ENCODE results near the gene EHMT1. TPM values are rescaled to one million over a fixed set of nuclear protein-coding genes. Genes with fewer than 3 reads are reported as not detected.
A peak's percentile ranks its signal among the peaks of the same experiment; 100 is the strongest.

The EHMT1 gene
- total and polyA plus RNA-seq, 2 of the 13 experiments (the other 11 are each of a cell fraction or from before 2014, with no cell fraction given), result 23.0 to 27.1 TPM

DNA sequence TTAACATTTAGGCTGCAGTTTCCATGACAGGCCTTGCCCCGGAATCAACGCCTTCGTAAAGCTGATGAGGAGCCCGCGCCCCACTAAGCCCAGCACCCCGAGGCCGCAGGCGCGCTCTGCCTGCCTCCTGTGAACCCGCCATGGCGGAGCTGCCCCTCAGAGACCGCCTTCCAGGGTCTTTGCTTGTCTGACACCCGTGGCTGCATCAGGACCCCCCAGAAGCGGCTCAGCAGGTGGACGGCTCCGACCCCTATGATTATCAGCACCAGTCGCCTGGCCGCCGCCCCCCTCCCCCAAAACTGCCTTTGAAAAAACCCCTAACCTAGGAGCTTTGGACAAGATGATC, 39.6 kb upstream of the EHMT1 start:
- Histone ChIP-seq H3K4me3 (replicated peaks in 1 of 3; ENCODE audit: insufficient read depth in 1 of 3, low read depth in 2 of 3, low read length in 3 of 3) (peak overlapping the region; percentile 58 to 98 (median 70)), H3K9me3 (ENCODE audit: low read length) (no peaks in the 10 kb centered on the region), H2AFZ (ENCODE audit: low read length) (no peak overlapping the region), H3K4me2 (ENCODE audit: low read depth, low read length) (peak overlapping the region; percentile 70), H3K36me3 (replicated peaks in 1 of 2; ENCODE audit: control insufficient read depth in 1 of 2, insufficient read depth in 2 of 2, low read length in 2 of 2) (peaks cover 16 to 51% of the 10 kb centered on the region in 2 experiments; a peak in 4 of 5 replicates), H4K20me1 (ENCODE audit: insufficient read depth, low read length) (no peaks in the 10 kb centered on the region; the same call in 1 of the 2 replicates), H3K27me3 (ENCODE audit: control insufficient read depth in 1 of 2, insufficient read depth in 2 of 2, low read length in 2 of 2) (no peaks in the 10 kb centered on the region), H3K4me1 (ENCODE audit: insufficient read depth, low read length) (peaks cover 30% of the 10 kb centered on the region), H3K79me2 (ENCODE audit: insufficient read depth, low read length) (peaks cover 24% of the 10 kb centered on the region), H3K27ac (ENCODE audit: extremely low read length, insufficient read depth, low read length) (peak overlapping the region; percentile 86), H3K9ac (ENCODE audit: insufficient read depth, low read depth, low read length) (peak overlapping the region; percentile 92)
- ChIA-PET POLR2A (interaction anchor here (1.2 to 2.1 kb wide), 4 partner anchors 9 to 27 kb away, joined by 4 to 8 read pairs (median 7); partner anchors contain the start of genes MRPL41 and ZMYND19), CTCF (ENCODE audit: low intra/inter-chr PET ratio, low total read pairs) (interaction anchor here (1.6 kb wide), 1 partner anchor 20 kb away, joined by 3 read pairs; no protein-coding TSS in a partner anchor)
- TSS peak; percentile 70 for BruUV-seq (replicated peaks)
- FAIRE-seq (no peak), ATAC-seq (no peak; the same call in 2 of the 3 replicates), DNase-seq (ENCODE audit: low spot score) (no peak)
- WGBS (ENCODE audit: low lambda C conversion rate), result 39% methylated on average over 7 of the region's 19 CpGs
- in situ Hi-C loops (cut with HindIII; ENCODE audit: extremely low pct_ligation_motif_present, low pct_unique_long_range_greater_than_20kb) (no loop called here), intact Hi-C loops (cut with micrococcal nuclease; ENCODE audit: unreplicated experiment) (loop anchor here (1.0 kb wide), 1 partner anchor 26 kb away; the partner anchor contains the start of gene ARRDC1)
- TF ChIP-seq, protein P1, sequence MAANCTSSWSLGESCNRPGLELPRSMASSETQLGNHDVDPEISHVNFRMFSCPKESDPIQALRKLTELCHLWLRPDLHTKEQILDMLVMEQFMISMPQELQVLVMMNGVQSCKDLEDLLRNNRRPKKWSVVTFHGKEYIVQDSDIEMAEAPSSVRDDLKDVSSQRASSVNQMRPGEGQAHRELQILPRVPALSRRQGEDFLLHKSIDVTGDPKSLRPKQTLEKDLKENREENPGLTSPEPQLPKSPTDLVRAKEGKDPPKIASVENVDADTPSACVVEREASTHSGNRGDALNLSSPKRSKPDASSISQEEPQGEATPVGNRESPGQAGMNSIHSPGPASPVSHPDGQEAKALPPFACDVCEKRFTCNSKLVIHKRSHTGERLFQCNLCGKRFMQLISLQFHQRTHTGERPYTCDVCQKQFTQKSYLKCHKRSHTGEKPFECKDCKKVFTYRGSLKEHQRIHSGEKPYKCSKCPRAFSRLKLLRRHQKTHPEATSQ (CRISPR knock-in tag; IDR thresholded peaks at IDR 0.05; ENCODE audit: borderline replicate concordance), result no peak
- no peak for TF ChIP-seq ZNF292 (CRISPR knock-in tag; IDR thresholded peaks at IDR 0.05; ENCODE audit: borderline replicate concordance, low read depth)
- TF ChIP-seq, protein P2, sequence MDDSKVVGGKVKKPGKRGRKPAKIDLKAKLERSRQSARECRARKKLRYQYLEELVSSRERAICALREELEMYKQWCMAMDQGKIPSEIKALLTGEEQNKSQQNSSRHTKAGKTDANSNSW (CRISPR knock-in tag; IDR thresholded peaks at IDR 0.05; ENCODE audit: borderline replicate concordance), result no peak
- TF ChIP-seq NONO (IDR thresholded peaks at IDR 0.05), result no peak
- no peak for TF ChIP-seq NONO (CRISPR knock-in tag; conservative IDR thresholded peaks at IDR 0.05)
- TF ChIP-seq THAP11 (CRISPR knock-in tag; IDR thresholded peaks at IDR 0.05), result no peak
- TF ChIP-seq, protein P3, sequence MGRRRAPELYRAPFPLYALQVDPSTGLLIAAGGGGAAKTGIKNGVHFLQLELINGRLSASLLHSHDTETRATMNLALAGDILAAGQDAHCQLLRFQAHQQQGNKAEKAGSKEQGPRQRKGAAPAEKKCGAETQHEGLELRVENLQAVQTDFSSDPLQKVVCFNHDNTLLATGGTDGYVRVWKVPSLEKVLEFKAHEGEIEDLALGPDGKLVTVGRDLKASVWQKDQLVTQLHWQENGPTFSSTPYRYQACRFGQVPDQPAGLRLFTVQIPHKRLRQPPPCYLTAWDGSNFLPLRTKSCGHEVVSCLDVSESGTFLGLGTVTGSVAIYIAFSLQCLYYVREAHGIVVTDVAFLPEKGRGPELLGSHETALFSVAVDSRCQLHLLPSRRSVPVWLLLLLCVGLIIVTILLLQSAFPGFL (CRISPR knock-in tag; IDR thresholded peaks at IDR 0.05), result no peak
- TF ChIP-seq, protein P4, sequence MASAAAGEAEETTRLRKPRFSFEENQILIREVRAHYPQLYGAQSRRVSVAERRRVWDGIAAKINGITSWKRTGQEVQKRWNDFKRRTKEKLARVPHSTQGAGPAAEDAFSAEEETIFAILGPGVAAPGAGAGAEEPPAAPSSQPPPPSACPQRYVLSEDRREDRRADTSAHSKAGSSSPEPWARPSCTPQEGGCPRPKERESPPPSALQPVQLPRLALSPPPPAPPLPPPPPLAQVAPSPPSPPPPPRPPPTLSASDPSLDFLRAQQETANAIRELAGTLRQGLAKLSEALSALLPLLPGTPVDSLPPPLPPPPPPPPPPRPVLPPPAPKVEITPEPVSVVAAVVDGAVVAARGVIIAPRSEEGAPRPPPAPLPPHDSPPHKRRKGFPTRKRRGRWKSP (CRISPR knock-in tag; IDR thresholded peaks at IDR 0.05), result no peak
- TF ChIP-seq, protein P5, sequence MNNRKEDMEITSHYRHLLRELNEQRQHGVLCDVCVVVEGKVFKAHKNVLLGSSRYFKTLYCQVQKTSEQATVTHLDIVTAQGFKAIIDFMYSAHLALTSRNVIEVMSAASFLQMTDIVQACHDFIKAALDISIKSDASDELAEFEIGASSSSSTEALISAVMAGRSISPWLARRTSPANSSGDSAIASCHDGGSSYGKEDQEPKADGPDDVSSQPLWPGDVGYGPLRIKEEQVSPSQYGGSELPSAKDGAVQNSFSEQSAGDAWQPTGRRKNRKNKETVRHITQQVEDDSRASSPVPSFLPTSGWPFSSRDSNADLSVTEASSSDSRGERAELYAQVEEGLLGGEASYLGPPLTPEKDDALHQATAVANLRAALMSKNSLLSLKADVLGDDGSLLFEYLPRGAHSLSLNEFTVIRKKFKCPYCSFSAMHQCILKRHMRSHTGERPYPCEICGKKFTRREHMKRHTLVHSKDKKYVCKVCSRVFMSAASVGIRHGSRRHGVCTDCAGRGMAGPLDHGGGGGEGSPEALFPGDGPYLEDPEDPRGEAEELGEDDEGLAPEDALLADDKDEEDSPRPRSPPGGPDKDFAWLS (CRISPR knock-in tag; IDR thresholded peaks at IDR 0.05; ENCODE audit: borderline replicate concordance), result 0 out of 2 replicates have a peak, but pooled peaks have one; percentile 16
- no peak for TF ChIP-seq ZNF12 (CRISPR knock-in tag; IDR thresholded peaks at IDR 0.05)
- TF ChIP-seq, protein P6, sequence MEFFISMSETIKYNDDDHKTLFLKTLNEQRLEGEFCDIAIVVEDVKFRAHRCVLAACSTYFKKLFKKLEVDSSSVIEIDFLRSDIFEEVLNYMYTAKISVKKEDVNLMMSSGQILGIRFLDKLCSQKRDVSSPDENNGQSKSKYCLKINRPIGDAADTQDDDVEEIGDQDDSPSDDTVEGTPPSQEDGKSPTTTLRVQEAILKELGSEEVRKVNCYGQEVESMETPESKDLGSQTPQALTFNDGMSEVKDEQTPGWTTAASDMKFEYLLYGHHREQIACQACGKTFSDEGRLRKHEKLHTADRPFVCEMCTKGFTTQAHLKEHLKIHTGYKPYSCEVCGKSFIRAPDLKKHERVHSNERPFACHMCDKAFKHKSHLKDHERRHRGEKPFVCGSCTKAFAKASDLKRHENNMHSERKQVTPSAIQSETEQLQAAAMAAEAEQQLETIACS (CRISPR knock-in tag; IDR thresholded peaks at IDR 0.05), result no peak
- TF ChIP-seq HMG20A (CRISPR knock-in tag; IDR thresholded peaks at IDR 0.05; ENCODE audit: borderline replicate concordance), result no peak
- TF ChIP-seq CREB1 (IDR thresholded peaks at IDR 0.05), result no peak
- TF ChIP-seq CREB1 (CRISPR knock-in tag; IDR thresholded peaks at IDR 0.05), result 0 out of 2 replicates have a peak, but pooled peaks have one; percentile 19
- no peak for TF ChIP-seq FIP1L1 (IDR thresholded peaks at IDR 0.05; ENCODE audit: borderline replicate concordance, insufficient read depth, low read depth, low read length)
- TF ChIP-seq, protein P7, sequence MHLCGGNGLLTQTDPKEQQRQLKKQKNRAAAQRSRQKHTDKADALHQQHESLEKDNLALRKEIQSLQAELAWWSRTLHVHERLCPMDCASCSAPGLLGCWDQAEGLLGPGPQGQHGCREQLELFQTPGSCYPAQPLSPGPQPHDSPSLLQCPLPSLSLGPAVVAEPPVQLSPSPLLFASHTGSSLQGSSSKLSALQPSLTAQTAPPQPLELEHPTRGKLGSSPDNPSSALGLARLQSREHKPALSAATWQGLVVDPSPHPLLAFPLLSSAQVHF (CRISPR knock-in tag; IDR thresholded peaks at IDR 0.05), result no peak
- TF ChIP-seq ZNF598 (CRISPR knock-in tag; IDR thresholded peaks at IDR 0.05; ENCODE audit: borderline replicate concordance), result 0 out of 2 replicates have a peak, but pooled peaks have one; percentile 6

Data from HepG2 (cell line).